GM21447 (cell line): ENCODE results near the gene NXPH3.
A peak's percentile ranks its signal among the peaks of the same experiment; 100 is the strongest.
"Not testable (repeated sequence)": the region's sequence is repeated elsewhere in the genome, so short reads cannot be mapped to it uniquely, and the experiment has no call there.

Source experiments
- ATAC-seq: cut with Tn5 transposase; IDR thresholded peaks from one replicate; pipeline ENCODE4 v1.9.1; 2021; ENCODE audit not compliant: unreplicated experiment

NXPH3 gene

GRCh38 chr17:49554694-49555494 is 20.8 kb upstream of the NXPH3 start:
- no peak for ATAC-seq

DNA sequence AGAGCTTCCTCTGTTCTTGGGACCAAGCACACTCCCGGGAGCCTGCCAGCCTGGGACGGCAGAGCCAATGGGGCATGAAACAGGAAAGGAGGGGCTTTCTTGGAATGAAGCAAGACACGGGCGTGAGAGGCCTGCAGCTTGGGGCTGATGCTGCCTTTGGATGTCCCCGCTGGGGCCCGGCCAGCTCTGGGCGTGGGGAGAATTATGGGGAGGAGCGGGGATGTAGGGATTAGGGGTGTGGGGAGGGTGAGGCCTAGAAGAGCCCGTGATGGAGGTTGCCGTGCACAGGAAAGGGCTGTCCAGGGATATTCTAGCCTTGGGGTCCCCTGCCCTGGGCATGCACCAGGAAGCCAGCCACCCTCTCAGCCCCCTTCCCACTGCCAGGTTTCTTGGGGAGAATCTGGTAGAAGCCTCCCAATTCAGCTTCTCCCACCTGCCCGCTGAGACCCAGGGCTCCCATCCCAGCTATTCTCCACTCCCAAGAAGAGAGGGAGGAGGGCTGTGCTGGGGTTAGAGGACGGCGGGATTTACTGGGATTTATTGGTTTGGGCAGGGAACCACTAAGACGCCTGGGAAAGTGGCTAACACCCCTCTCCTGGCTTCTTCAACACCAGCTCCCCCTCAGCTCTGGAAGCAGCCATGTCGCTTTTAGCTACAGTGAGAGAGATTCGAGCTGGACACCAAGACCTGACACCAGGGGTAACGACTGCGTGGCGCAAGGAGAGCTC is 20.0 kb upstream of the NXPH3 start:
- no peak for ATAC-seq

DNA sequence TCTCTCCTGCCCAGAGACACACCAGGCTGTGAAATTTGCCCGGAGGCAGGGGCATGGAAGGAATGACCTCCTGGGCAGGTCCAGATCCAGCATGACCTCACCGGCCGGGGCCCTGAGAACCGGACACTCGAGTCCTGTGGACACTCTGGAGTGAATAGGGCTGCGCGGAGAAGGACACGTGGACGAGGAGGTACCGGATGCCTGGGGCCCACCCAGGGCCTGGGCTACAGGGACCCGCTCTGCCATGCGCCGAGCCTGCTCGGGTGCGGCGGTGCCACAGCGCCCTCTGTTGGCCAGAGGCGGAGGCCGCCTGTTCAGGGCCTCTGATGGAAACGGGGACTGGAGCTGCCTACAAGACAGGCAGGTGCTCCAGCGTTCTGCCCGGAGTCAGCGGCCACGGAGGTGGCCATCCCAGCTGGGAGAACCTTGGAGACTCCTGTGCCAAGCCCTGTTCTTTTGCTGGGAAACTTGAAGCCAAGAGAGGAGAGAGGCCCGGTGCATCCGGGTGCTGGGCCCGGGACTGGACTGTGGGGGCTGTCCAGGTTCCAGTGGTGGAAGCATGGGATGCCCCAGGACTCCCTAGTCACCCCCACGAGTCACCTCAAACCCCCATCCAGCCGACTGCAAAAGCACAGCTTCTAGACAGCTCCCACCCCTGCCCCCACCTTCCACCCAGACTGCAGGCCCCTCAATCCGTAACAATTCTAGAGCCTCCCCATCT is 19.3 kb upstream of the NXPH3 start:
- ATAC-seq, result no peak

DNA sequence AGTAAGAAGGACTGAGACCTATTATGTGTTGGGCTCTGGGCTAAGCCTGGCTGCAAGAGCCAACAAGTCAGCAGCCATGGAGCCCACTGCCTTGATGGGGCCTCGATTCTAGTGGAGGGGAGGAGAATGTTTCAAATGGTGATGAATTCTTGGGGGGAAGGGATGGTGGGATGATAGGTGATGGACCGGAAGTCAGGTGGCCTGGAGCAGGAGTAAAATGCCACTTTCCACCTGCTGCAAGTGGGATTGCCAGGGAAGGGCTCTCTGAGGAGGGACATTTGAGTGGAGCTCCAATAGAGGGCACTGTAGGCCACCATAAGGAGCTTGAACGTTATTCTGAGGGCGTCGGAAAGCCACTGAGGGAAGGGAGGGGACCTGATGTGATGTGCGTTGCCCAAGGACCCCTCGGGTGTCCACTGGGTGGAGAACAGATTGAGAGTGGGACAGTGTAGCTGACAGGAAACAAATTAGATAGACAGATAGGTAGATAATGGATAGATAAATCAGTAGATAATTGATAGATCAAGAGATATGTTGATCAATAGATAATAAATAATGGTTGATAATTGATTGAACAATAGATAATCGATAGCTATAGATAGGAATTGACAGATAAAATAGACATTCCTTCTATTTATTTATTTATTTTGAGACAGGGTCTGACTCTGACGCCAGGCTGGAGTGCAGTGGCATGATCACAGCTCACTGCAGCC is 18.2 kb upstream of the NXPH3 start:
- ATAC-seq, result no peak

DNA sequence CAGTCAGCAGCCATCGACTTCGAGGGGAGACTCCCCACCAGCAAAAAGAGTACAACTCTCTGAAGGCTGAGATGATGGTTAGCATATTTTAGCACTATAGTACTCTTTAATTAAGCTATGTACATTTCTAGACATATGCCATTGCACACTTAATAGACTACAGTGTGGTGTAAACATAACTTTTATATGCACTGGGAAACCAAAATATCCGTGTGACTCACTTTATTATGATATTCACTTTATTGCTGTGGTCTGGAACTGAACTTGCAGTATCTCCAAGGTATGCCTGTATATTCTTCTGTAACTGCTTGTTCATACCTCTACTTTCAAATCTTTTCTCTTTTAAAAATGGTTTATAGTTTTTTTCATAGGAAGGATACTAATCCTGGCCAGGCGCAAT is 11.0 kb upstream of the NXPH3 start:
- ATAC-seq, result no peak

DNA sequence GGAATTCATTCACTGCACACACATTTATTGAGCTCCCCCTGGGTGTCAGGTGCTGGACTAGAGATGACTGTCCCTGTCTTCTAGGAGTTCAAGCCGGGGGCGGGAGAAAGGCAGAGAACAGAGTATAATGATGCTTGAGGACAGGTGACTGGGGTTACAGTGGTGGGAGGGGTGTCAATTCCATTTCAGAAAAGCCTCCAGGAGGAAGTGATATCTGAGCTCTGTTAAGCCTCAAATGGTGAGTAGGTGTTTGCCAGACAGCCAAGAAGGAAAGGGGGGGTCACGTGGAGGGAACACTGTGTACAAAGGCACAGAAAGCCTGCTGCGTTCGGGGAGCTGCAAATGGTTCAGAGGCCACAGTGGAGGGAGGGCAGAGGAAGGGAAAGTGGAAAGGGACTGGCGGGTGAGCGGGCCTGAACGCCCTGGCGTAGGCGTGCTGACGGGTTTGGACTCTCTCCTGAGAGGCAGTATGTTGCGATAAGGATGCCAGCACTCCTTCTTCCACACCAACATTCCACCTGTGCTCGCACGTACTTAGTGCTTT is 9.7 kb upstream of the NXPH3 start:
- no peak for ATAC-seq

DNA sequence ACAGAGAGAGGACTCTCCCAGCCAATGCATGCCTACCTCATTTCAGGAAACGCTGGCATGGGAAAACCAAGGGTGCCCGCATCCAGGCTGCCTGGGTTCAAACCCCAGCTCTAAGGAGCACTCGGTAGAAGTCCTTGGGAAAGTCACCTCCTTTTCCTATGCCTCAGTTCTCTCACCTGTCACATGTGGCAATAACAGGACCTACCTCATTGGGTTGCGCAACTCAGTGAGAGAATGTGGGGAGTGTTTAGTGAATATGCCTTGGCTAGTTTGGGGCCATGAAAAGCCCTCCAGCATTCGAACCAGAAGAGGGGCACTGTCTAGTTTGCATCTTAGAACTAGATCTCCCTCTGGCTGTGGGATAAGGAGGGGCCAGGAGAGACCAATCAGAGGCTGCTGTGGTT is 9.0 kb upstream of the NXPH3 start:
- ATAC-seq, result no peak

DNA sequence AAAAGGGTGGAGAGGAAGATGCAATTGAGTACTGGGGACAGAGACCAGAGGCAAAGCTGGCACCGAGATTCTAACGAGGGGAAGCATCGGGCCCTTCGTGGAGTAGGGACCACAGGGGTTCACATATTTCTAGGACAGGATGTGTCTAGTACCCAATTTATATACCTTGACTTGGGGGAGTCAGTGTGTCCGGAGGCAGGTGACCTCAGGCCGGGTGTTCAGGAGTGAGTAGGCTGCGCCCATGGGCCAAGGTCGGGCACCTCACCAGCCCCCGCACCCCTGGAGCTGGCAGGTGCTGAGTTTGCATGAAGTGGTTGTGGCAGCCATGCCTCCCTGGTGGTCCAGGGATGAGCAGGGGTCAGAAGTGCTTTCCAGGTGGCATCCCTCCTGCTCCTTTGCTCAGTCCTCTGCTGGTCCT is 8.6 kb upstream of the NXPH3 start:
- no peak for ATAC-seq

- peak; percentile 47 for ATAC-seq
Measured at GRCh38 chr17:49567871-49568694, 7.6 kb upstream of the NXPH3 start.

GRCh38 chr17:49568695-49569047 is 7.0 kb upstream of the NXPH3 start:
- not testable (repeated sequence) for ATAC-seq

GRCh38 chr17:49570540-49571242 is 5.0 kb upstream of the NXPH3 start:
- no peak for ATAC-seq

GRCh38 chr17:49571283-49571682 is 4.4 kb upstream of the NXPH3 start:
- ATAC-seq, result no peak

DNA sequence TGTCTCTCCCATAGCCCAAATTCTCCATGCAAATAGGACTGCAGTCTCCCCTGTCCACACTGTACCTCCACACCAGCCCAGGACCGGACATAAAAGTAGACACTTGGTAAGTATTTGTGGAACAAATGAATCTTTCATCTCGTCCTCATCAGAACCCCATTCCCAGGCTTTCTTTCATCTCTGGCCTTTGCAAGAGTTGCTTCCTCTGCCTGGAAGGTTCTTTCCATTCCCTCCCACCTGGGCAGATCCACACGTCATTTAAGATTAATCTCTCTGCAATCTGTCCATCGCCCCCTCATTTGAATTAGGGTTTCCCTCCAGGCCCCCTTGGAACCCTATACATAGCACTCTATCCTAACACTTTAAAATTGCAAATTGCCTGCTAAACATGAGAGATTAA is 3.9 kb upstream of the NXPH3 start:
- no peak for ATAC-seq

- no peak for ATAC-seq
Measured at GRCh38 chr17:49572226-49572625, 3.4 kb upstream of the NXPH3 start.

DNA sequence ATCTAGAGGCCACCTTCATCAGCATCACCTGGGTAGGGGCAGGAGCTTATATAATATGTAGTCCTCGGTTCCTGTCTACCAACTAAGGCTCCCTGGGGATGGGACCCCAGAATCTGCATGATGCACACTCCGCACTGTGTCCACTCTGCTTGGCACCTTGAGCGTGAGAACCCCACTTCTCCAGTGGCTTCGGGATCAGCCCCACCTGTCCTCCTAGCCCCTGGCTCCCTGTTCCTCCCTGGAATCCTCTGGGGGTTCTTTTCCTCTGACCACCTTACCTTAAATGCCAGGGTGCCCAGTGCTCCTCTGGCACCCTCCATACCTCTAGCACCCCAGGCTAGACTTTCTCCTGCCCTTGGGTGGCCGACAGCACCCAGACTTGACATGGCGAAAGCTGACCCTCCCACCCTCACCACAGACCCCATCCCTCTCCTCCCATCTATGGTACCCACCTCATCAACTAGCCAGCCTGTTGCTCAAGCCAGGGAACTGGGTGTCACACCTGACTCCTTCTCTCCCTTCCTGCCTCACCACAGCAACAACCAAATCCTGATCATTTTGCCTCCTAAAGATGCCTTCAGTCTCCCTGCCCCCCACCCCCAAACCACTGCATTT is 2.8 kb upstream of the NXPH3 start:
- ATAC-seq, result no peak

- ATAC-seq, result no peak
Measured at GRCh38 chr17:49573510-49574322, 2.0 kb upstream of the NXPH3 start.

- ATAC-seq, result no peak
Measured at GRCh38 chr17:49574323-49574781, 1.3 kb upstream of the NXPH3 start.
